NCI-H187 (cell line): ENCODE results near the gene ANO4.
A peak's percentile ranks its signal among the peaks of the same experiment; 100 is the strongest.

ENCODE experiments used
- DNase-seq, 2 experiments: peaks; one replicate each; lab custom pipeline; 2025; lab: John Stamatoyannopoulos, UW

Gene ANO4

DNA sequence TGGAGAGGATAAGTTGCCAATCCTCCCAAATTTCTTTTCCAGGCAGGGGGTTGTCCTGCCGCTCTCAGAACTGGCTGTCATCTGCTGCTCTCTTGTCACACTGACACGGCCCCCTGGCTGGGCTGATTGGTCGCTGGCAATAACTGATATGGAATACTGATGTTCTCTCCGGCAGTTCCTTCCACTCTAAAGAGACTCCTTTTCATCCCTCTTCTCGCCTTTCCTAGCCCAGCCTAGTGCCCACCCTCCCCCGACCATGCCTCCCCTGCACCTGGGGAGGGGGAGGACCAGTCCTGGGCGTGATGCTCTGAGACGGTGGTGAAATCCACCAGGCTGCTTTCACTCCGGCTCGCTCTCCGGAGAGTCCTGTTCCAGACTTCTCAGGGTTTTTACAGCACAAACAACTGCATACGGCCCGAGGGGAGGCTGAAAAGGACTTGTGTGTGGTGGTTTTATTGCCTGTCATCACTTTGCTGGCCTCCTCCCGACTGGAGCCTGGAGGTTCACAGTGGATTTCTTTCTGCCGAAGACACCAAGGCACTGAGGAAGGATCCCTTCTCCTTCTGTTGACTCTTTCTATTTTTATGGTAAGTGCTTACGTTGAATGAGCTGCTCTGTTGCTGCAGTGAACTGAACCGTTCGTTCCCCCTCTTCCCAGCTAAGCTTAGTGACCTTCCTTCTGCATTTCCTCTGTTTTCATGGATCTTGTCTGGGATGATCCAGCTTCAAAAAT is at the start of gene ANO4:
ANO4 (plus strand) TSS at position 336 of the 733 bp plus-strand sequence. CDS start 107,010 bp downstream, outside the sequence.
- peak; percentile 21 to 61 for DNase-seq

DNA sequence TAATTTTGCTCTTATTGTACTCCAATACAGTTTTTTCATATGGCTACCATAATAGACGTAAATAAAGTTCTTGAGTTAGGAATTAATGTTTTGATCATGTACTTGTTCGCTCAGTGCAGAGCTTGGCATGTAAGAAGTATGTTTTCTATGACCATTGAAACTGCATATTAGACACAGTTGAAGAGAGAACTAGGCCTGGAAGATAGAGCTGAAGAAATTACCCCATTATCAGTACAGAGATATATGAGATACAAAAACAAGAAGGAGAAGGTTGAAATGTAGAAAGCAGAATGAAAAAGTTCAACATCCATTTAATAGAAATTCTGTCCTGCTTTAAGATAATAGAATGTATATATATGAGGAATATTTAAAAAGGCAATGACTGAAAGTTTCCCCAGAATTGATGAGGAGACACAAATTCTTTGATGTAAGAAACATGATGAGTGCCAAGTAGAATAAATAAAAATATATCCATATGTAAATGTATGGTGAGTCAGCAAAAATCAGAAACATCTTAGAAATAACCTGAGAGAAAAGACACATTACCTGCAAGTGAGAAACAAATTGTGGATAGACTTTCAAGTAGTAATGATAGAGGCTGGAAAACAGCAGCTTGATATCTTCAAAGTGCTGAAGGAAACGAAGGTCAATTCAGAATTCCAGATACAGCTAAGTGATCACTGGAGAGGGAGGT is 49.1 kb upstream of the ANO4 start:
- no peak for DNase-seq

- DNase-seq, result no peak
Observed at GRCh38 chr12:100752841-100753240, 41.7 kb upstream of the ANO4 start.

DNA sequence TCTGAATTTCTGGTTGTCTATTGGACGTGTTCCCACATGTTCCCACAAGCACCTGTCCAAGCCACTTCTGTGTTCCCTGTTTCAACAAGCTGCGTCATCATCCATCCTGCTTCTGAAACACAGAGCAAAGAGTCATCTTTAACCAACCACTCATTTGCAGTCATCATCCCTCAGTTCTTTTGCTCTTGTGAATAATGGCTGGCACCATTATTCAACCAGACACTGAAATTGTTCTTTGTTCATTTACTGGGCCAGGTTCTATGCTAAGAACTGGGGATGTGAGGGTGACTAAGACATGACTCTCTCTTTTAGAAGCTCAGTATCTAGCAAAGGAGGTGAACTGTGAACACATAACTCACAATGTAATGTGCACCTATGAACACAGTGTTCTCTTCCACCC is 40.7 kb upstream of the ANO4 start:
- DNase-seq, result no peak

DNA sequence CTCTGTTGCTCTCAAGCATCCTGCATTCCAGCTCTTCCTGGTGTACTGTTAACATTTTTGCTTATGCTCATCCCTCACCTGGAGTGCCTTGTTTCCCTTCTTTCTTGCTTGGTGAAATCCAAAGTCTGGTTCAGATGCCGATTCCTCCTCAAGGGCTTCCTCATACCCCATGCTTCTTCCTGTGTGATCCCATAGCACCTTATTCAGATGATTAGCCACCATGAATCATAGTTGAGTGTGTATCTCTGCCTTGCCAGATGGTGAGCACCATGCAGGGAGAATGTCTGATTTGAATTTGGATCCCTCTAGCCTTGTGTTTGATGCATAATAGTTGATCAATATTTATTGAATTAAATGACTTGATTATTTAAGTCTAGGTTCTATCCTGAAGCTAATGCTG is 39.4 kb upstream of the ANO4 start:
- DNase-seq, result no peak

DNA sequence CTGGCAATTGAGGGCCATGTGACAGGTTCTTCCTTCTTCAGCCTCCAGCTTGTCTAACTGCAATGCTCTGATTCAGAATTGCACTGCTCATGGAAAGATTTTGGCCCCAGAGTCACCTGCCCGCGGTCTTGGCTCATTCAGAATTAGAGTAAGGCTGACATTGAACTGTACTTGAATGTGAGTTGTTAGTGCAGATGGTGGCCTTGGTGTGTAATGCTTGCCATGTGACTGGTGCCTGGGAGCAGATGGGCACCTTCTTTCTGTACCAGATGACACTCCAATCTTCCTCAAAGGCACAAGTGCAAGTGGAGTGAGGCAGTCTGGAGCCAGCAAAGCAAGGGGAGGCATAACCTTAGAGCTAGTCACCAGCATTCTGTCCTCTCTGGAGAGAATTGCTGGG is 36.5 kb upstream of the ANO4 start:
- no peak for DNase-seq

DNA sequence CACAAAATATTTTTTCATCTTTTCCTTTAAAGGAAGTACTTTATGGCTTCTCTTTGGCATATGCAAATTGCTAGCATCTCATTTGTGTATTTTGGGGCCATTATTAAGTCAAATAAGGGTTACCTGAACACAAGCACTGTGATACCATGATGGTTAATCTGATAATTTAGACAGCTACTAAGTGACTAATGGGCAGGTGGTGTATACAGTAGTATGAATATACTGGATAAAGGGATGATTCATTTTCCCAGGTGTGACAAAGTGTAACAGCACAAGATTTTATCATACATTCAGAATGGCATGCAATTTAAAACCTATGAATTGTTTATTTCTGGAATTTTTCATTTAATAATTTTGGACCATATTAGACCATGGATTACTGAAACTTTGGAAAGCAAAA is 27.2 kb upstream of the ANO4 start:
- no peak for DNase-seq

GRCh38 chr12:100767950-100768349 is 26.6 kb upstream of the ANO4 start:
- no peak for DNase-seq

DNA sequence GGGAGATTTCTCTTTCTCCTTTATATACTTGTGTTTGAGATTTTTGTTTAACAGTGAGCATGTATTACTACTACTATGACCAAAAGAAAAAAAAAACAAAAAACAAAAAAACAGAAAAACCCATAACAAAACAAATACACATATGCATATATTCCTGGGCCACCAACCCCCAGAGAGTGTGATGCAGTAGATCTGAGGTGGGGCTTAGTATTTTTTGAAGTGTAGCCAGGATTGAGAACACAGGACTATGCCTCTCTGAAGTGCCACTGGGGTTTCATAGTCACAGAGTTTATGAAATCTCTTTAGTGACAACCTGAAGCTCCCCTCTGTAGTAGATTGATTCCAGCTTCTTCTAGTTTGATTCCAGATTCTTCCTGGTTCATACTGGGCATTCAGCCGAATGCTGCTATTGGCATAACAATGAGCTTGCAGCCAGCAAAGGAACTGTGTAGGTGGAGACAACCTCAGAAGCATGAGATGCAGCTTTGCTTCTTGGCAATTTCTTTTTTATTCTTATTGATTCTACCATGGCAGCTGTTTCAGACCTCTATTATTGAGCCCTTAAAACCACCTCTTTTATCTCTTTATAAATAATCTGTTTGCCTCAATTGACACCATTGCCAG is 15.5 kb upstream of the ANO4 start:
- DNase-seq, result no peak

DNA sequence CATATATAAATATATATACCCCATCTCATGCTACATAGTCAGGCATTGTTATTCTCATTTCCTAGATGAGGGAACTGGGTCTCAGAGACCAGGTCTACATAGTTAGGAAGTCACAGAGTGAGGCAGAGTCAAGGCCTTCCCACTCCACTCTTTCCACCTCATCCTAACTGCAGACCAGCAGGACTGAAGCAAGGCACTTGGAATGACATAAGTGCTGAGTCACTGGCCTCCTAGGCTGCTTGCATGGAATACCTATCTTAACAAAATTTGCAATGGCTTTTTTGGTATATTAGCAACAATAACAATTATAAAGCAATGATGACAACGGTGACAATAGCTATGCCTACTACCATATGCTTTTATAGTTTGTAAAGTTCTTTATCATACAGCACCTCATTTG is 5.4 kb upstream of the ANO4 start:
- DNase-seq, result no peak

DNA sequence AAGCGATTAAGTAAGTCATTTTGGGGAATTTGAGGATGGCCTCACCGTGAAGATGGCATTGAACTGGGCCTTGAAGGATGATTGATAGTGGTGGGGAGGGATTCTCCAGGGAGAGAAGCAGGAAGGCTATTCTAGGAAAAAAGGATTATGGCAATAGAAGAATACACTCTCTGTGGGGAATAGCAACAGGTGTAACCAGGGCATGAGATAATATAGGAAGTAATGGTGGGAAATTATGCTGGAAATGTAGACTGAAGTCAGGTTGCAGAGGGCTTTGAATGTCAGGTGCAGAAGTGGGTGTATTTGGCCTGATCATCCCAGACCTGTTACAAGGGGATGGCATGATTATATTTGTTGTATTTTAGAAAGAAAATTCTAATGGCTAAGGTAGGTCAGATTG is 4.6 kb upstream of the ANO4 start:
- no peak for DNase-seq

DNA sequence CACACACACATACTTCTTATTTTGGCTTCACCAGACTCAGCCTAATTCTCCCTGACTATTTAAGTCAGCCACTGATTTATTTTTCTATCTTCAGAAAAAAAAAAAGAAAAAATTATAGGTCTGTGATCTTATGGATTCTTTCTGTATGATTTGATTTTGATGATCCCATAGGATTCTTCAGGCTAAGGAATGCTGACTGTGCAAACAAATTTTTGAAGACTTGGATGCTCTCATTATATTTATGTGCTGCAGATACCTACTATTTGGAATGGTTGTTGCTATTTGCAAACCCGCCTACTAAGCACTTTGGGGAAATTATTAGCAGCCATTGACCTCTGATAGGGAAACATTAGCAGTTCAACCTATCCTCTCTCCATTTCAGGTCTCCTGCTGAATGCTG is 4.0 kb upstream of the ANO4 start:
- DNase-seq, result no peak

DNA sequence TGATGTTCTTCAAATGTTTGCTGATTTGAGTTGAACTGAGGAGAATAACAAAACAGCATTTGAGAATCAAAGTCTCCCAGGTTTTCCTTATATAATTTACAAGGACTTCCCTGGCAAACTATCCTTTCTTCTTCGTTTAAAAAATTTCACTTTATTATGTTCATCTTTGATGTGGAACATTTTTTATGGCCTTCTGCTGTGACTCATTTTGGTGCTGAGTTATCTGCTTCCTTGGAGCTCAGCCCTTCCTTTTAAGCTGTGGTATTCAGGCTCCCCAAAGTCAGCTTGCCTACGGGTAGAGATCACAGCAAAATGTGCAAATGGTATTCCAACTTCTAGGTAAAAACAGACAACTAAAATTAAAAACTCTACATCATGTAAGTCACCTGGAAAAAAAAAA is 1.4 kb upstream of the ANO4 start:
- DNase-seq, result no peak

DNA sequence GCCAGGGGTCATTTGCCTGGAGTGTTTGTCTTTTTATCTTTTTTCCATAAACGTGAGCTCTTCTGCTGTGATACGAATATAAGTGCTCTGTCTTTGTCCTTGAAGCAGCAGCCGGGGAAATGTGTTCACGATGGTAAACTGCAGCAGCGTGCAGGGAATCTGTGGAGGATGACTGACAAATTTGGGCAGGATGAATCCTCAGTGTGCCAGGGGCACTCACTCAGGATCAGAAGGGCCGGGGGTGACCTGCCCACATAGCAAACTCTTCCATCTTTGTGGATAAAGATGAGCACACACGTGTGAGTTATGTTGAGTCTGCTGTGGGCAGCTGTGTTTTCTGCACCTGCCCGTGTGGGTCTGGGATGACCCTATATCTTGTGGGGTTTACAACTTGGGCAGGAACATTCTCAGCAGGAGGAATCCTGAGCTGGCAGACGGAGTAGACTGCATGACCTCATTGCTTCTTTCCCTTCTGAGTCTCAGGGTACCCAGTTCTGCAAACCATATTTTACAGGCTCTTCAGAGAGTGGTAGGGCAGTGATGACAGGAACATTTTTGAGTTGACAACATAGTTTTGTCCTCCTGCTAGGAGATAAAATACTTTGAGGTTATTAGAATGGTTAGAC is 711 bp downstream of the ANO4 start:
- DNase-seq, result peak in 1 of 2 experiments; percentile 61

DNA sequence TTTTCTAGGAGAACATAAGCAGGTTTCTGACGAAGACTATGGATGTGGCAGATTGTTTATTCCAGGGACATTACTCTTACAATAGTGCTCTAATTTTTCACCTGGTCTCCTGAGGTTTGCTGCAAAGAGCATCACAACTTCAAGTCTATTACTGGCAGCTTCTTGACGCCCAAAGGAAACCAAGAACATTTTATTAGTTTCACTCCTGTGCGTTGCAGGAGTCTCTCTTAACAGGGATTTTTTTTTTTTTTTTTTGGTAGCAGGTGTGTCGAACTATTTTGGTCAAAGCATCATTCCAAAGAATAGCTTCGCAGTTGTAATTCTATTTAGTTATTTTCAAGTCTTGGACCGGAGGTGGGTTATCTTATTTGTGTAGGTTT is 1.2 kb downstream of the ANO4 start:
- DNase-seq, result no peak

- DNase-seq, result no peak
Observed at GRCh38 chr12:100796621-100797020, 2.0 kb downstream of the ANO4 start.

DNA sequence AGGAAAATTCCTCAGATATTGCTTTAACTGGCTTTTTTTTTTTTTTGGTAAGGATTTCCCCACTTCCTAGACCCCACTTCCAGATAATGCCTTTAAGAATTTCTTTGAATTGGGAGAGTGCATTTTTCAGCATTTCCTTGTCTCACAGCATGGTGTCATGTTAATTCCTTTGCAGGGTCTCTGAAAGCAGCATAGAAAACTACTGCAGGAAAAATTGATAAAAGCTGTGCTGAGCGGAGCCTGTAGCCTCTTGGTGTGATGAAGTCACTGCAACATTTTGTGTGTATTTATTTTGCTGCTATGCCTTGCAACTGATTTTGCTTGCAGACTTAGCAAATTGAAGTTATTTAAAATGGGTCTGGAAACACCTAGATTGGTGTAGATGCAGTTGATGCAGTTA is 2.7 kb downstream of the ANO4 start:
- no peak for DNase-seq

DNA sequence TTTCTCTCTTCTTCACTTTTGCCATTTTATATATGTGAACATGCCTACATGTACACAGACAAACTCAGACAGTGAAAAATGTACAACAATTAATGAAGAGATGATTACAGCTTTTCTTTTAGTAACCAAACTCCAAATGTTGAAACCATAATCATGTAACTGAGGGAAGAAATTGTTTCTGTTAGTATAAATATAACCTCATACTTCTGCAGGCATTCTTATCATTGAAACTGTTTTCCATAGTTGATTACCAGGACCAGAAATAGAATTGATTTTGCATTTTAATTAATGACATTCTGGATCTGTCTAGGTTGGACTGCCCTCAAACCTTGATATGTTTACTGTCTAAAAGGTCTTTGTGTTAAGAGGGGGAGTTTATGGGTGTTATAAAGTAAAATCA is 3.2 kb downstream of the ANO4 start:
- DNase-seq, result no peak

DNA sequence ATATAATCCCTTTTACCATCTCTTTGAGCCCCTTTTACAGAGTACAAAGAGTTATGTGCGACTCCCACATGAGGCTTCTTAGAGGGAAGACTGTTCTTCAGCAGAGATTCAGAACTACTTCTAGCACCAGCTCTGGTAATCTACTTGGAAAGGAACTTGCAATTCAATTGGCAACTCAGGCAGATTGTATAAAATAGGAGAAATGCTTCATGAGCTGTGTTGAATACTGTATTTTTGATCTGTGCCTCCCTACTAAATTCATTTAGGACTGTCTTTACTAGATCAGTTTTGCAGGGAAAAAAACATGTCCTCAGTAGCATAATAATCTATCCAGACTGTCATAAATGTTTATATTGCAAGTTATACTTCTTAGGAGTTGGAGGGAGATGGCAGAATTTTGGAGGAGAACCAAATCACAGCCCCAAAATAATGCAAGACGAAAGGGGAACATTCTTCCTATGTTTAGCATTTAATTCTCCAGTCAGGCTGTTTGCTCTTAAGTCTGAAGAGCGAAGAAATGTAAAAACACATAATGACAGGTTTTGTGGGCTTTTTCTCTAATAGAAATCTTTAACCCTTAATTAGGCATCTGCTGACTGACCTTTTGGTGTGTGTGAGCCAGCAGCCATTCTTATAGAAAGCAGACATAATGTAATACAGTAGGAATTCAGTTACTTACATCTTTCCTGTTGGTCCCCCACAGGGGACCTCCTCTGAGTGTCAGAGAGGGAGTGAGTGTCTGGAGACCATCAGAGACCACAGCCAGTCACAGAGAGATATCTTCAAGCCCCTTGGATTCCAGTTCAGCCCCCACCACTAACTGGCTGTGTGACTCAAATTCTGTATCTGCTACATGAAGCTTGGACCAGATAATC is 3.9 kb downstream of the ANO4 start:
- DNase-seq, result no peak

- no peak for DNase-seq
Observed at GRCh38 chr12:100799770-100800169, 5.2 kb downstream of the ANO4 start.

DNA sequence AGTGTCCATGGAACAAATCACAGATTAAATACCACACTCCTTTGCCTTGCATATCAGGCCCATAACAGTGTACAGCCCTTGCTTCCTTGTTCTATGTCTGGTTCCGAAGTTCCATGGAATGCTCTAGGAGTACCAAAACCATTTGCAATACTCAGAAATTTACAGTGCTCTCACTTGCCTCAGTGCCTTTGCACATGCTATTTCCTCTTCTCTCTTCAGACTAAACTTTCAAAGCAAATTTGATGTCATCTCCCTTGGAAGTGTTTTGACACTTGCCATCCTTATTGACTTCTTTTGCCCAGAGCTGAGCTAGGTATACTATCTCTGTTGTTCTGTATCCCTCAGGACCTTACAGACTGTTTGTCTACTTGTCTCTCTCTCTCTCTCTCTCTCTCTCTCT is 6.1 kb downstream of the ANO4 start:
- no peak for DNase-seq

DNA sequence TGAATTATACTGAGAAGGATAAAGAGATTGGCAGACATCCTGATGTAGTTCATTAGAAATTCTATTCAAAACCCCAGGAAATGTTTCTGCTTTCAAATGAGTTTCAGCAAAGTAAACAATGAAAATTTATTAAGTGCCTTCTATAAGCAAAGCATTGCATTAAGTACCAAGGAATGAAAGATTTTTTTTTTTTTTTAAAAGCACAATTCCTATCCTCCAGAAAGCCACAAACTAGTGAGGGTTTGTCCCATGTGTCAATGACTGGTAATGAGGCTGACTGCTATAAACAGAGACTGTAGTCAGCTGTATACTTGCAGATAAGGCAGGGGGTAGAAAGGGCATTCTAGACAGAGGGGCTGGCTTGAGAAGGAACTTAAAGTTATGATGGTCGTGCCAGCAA is 6.7 kb downstream of the ANO4 start:
- no peak for DNase-seq
